Mononuclear cell (primary cell): ENCODE results near the gene TADA2A. TPM values are rescaled to one million over a fixed set of nuclear protein-coding genes. Genes with fewer than 3 reads are reported as not detected.
A peak's percentile ranks its signal among the peaks of the same experiment; 100 is the strongest.
"Not testable (repeated sequence)": the region's sequence is repeated elsewhere in the genome, so short reads cannot be mapped to it uniquely, and the experiment has no call there.

Experiments
- H3K27me3 ChIP-seq: 2 replicates; pipeline ENCODE4 v1.6.0; 2011; ENCODE audit warnings: low read length, control low read depth; ENCODE audit not compliant: insufficient read depth
- H3K4me1 ChIP-seq: 2 replicates; pipeline ENCODE4 v1.5.1; 2011; ENCODE audit warnings: mild to moderate bottlenecking, low read length, control low read depth; ENCODE audit not compliant: insufficient read depth
- H3K4me3 ChIP-seq: 2 replicates; pipeline ENCODE4 v1.5.1; 2011; ENCODE audit warnings: mild to moderate bottlenecking, low read length, moderate library complexity
- H3K9me3 ChIP-seq: 2 replicates; pipeline ENCODE4 v1.5.1; 2011; ENCODE audit warnings: low read depth, mild to moderate bottlenecking, control low read depth, low read length
- total RNA-seq: library from RNA; depleted of rRNA; stranded (reverse); fragments of >200 nt; gene quantifications from one replicate; pipeline ENCODE4 v1.2.3, GENCODE V29; 2012

The TADA2A gene
- total RNA-seq, 1 donor, result 12.0 TPM

DNA sequence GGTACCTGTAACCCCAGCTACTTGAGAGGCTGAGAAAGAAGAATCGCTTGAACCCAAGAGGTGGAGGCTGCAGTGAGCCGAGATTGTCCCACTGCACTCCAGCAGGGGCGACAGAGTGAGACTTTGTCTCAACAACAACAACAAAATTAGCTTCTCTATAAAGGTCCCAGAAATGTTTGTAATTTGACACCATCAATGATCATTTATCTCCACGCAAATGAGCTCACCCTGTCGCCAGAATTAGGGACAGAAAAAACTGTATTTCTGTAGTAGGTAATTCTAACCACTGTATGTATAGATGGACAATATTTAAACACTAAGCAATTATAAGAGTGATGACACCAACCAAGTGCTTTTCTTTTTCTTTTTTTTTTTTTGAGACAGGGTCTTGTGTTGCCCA lies 20.2 kb upstream of the TADA2A start:
- no peaks in the 10 kb centered on the region for H3K9me3 ChIP-seq
- H3K4me1 ChIP-seq, result no peaks in the 10 kb centered on the region
- no peak overlapping the region for H3K4me3 ChIP-seq
- no peaks in the 10 kb centered on the region for H3K27me3 ChIP-seq

DNA sequence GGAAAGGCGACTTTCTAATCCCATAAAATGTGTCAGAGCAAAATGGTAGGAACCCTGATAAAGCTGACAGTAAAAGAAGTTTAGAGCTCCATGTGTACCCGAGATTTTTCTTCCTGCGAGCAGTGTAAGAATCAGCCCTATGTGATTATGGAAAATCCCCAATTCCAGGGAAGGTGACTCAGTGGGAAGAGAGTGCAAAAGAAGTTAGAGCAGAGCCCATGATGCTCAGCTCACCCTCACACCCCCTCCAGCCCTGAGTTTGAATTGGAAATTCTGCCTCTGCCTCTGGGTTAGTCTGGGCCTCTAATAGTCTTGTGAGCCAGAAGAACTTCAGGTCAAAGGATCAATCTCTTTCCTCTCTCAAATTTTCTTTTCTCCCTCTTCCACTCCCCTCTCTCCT lies 18.4 kb upstream of the TADA2A start:
- Histone ChIP-seq H3K27me3 (no peaks in the 10 kb centered on the region), H3K9me3 (no peaks in the 10 kb centered on the region), H3K4me1 (no peaks in the 10 kb centered on the region), H3K4me3 (no peak overlapping the region)

DNA sequence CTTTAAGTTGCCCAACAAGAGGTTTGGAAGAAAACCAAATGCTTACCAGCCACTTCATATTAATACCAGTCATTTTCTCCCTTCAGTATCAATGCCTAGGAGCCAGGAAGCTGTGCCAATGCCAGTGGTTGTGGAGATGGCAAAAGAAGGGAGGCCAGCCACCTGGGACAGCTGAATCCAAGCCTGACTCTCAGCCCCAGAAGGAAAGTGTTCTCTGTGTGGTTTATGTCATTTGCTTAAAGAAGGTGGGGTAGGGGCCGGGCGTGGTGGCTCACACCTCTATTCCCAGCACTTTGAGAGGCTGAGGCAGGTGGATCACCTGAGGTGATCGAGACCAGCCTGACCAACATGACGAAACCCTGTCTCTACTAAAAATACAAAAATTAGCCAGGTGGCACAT lies 17.5 kb upstream of the TADA2A start:
- Histone ChIP-seq H3K9me3 (no peaks in the 10 kb centered on the region), H3K27me3 (no peaks in the 10 kb centered on the region), H3K4me3 (no peak overlapping the region), H3K4me1 (no peaks in the 10 kb centered on the region)

DNA sequence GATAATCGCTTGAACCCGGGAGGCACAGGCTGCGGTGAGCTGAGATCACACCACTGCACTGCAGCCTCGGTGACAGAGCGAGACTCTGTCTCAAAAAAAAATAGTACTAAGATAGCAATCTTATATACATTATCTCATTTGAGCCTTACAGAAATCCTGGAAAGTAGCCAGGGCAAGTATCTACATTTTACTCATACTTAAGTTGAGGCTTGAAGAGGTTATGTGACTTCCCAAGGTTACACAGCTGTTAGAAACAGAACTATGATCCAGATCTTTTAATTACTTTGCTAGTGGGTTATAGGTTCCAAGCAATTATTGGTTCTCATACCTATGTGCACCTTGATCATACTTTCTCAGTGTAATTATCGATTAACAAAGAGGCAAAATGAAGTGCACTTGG lies 15.5 kb upstream of the TADA2A start:
- Histone ChIP-seq H3K27me3 (no peaks in the 10 kb centered on the region), H3K9me3 (no peaks in the 10 kb centered on the region), H3K4me3 (no peak overlapping the region), H3K4me1 (no peaks in the 10 kb centered on the region)

DNA sequence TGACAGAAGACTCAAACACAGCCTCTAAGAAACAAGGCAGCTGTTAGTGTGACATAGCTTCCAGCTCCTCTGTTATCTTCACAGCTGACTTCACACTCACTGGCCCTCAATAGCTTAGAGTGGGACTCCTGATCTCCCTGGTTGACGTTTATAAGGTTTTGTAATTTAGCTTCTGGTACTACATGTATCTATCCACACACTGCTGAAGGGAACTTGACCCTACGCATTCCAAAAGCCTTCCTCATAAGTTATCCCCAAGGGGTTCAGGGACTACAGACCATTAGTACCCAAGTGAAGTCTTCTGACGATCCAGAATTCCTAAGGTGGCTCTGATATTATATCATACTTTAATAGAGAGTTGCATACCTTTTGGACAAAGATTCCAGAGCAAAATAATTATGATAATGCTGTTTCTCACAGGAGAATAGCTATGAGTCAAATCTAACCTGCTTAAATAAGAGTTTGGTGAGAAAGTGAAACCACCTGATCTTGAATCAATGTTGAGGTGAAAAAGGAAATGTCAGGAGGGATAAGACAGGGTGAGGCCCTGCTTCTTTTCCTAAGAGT lies 14.6 kb upstream of the TADA2A start:
- Histone ChIP-seq H3K27me3 (no peaks in the 10 kb centered on the region), H3K9me3 (no peaks in the 10 kb centered on the region), H3K4me3 (no peak overlapping the region), H3K4me1 (no peaks in the 10 kb centered on the region)

DNA sequence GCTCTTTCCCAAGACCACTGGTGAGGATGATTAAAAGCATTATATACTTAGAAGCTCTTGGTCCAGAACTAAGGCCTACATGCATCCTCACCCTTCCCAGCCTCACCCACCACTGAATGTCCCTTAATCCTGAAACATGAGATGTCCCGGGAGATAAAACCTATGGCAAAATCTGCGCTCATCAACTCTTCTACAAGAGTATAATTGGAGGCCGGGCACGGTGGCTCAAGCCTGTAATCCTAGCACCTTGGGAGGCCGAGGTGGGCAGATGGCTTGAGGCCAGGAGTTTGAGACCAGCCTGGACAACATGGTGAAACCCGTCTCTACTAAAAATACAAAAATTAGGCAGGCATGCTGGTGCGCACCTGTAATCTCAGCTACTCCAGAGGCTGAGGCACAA lies 13.3 kb upstream of the TADA2A start:
- no peaks in the 10 kb centered on the region for H3K4me1 ChIP-seq
- no peaks in the 10 kb centered on the region for H3K9me3 ChIP-seq
- H3K4me3 ChIP-seq, result no peak overlapping the region
- no peaks in the 10 kb centered on the region for H3K27me3 ChIP-seq

DNA sequence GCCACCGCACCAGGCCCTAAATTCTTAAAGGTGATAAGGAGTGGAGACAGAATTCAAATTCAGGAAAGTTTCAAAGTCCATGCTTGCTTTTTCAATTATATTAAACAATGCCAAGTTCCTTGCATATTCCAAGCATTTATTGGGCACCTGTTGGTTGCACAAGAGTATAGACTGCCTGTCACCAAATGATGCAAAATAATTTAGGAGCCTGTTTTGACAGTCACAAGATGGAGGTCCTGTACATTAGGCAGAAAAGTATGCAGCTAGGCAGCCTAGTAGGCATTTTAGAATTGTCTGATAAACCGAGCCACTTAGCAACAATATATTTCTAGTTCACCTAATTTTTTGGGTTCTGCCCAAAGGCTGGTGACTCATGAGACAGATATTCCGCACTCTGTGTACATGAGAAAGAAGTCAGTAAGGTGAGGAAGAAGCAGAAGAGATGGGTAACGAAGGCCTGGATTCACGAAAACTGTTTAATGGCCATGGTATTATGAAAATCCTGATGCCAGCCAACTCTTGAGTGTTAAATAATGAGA lies 7.4 kb upstream of the TADA2A start:
- no peaks in the 10 kb centered on the region for H3K4me1 ChIP-seq
- H3K9me3 ChIP-seq, result no peaks in the 10 kb centered on the region
- no peak overlapping the region for H3K4me3 ChIP-seq
- no peaks in the 10 kb centered on the region for H3K27me3 ChIP-seq

DNA sequence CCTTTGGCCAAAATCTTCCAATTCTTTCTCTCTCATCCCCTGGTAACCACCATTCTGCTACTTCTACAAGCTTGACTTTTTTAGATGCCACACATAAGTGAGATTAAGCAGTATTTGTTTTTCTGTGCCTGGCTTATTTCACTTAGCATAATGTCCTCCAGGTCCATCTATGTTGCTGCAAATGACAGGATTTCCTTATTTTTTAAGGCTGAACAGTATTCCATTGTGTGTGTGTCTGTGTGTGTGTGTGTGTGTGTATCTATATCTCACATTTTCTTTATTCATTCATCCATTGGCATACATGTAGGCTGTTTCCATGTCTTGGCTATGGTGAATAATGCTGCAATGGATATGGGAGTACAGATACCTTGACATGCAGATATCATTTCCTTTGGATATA lies 6.2 kb upstream of the TADA2A start:
- Histone ChIP-seq H3K27me3 (no peaks in the 10 kb centered on the region), H3K9me3 (no peaks in the 10 kb centered on the region), H3K4me1 (peaks cover 2% of the 10 kb centered on the region), H3K4me3 (no peak overlapping the region)

DNA sequence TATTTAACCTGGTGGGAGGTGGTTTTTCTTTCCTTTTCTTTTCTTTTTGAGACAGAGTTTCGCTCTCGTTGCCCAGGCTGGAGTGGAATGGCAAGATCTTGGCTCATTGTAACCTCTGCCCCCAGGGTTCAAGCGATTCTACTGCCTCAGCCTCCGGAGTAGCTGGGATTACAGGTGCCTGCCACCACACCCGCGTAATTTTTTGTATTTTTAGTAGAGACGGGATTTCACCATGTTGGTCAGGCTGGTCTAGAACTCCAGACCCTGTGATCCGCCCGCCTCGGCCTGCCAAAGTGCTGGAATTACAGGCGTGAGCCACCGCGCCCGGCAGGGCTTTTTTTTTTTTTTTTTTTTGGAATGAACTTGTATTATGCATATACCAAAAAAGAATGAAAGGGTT lies 1.2 kb upstream of the TADA2A start:
- H3K4me1 ChIP-seq, result peaks cover 20% of the 10 kb centered on the region
- not testable (repeated sequence) for H3K4me3 ChIP-seq, H3K27me3 ChIP-seq, H3K9me3 ChIP-seq

DNA sequence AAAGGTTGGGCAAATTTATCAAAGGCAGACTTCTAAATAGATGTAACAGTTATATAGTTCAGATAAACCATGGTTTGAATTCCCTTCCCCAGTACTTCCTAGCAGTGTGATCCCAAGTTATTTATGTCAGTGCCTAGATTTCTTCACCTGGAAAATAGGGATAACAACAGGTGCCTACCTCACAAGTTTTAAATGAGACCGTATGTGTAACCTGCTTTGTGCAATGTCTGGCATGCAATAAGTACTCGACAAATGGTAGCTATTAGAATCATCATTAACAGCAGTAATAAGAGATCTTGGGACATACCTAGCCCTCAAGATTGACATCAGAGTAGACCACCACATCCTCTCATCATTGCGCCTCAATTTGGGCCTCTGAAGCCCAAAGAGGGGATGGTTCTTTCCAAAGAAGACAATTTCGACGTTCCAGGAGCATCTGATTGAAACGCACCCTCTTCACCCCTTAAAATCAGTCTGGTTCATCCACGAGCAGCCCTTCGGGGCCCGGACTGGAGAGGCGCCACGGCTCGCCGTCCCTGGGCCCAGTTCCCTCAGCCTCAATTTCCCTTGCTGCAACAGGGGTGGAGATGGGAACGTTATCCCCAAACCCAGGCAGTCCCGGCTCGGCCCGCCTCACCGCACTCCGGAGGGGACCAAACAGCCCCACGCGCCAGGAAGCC lies 591 bp upstream of the TADA2A start:
- Histone ChIP-seq H3K9me3 (no peaks in the 10 kb centered on the region), H3K4me1 (peaks cover 20% of the 10 kb centered on the region), H3K4me3 (peak overlapping the region; percentile 63), H3K27me3 (no peaks in the 10 kb centered on the region)

DNA sequence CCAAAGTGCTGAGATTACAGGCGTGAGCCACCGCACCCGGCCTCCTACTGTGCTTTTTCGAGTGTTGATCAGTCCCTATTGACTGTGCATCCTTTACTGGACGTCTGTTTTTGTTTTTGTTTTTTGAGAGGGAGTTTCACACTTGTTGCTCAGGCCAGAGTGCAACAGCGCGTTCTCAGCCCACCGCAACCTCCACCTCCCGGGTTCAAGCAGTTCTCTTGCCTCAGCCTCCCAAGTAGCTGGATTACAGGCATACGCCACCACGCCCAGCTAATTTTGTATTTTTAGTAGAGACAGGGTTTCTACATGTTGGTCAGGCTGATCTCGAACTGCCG lies 1.4 kb downstream of the TADA2A start:
- peaks cover 20% of the 10 kb centered on the region for H3K4me1 ChIP-seq
- H3K9me3 ChIP-seq, H3K4me3 ChIP-seq: not testable (repeated sequence)

DNA sequence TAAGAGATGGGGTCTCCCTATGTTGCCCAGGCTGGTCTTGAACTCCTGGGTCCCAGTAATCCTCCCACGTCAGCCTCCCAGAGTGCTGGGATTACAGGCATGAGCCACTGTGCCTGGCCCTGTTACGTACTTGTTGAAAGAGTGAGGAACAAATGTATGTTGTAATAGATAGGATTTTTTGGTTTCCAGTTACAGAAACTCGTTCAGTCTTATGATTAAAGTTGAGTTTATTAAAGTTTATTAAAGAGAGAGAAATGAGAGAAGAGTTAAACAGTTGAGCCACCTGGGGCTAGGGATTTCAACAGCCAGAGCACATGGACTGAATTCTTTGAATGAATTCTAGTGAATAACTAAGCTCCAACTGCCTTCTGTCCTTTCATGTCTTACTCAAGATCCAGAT lies 3.7 kb downstream of the TADA2A start:
- Histone ChIP-seq H3K4me1 (peaks cover 20% of the 10 kb centered on the region), H3K9me3 (no peaks in the 10 kb centered on the region), H3K4me3 (no peak overlapping the region)

More for the DNA sequence above, 1.4 kb downstream of the TADA2A start:
- not testable (repeated sequence) for H3K27me3 ChIP-seq

DNA sequence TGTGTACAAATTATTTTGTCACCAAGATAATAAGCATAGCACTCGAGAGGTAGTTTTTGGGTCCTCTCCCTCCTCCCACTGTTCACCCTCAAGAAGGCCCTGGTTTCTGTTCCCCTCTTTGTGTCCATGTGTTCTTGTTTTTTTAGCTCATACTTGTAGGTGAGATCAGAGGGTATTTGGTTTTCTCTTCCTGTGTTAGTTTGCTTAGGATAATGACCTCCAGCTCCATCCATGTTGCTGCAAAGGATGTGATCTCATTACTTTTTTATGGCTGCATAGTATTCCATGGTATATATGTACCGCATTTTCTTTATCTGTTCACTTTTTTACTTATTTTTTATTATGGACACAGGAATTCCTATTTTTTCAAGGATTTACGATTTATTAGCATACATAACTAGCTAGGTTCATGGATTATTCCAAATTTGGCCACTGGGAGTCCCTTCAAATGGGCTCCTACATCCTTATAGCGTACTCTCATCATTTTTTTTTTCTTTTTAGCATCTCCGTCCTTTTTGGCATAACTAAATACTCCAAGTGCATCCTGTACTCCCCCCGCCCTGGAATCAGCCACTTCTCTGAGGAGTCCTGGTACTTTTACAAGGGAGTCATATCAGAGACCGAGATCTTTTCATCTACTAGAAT lies 7.3 kb downstream of the TADA2A start:
- Histone ChIP-seq H3K4me3 (no peak overlapping the region), H3K9me3 (no peaks in the 10 kb centered on the region), H3K4me1 (no peaks in the 10 kb centered on the region), H3K27me3 (no peaks in the 10 kb centered on the region)

More for the DNA sequence above, 3.7 kb downstream of the TADA2A start:
- no peaks in the 10 kb centered on the region for H3K27me3 ChIP-seq

DNA sequence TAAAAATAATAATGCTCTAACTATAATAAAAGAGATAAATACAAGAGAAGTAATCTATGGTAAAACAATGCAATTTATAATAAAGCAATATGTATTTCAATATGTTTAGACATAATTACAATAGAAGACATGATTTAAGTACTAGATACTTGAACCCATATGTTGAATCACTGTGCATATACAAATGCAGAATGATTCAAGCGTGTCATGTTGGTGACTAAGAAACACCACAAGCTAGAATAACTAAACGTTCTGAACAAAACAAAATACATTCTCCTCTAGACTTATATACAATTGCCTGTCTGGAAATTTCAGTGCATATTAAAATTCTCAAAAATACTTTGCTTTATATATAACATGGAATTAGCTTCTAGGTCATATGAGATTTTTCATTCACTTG lies 11.2 kb downstream of the TADA2A start:
- H3K4me3 ChIP-seq, result no peak overlapping the region
- no peaks in the 10 kb centered on the region for H3K4me1 ChIP-seq
- no peaks in the 10 kb centered on the region for H3K9me3 ChIP-seq
- H3K27me3 ChIP-seq, result no peaks in the 10 kb centered on the region

DNA sequence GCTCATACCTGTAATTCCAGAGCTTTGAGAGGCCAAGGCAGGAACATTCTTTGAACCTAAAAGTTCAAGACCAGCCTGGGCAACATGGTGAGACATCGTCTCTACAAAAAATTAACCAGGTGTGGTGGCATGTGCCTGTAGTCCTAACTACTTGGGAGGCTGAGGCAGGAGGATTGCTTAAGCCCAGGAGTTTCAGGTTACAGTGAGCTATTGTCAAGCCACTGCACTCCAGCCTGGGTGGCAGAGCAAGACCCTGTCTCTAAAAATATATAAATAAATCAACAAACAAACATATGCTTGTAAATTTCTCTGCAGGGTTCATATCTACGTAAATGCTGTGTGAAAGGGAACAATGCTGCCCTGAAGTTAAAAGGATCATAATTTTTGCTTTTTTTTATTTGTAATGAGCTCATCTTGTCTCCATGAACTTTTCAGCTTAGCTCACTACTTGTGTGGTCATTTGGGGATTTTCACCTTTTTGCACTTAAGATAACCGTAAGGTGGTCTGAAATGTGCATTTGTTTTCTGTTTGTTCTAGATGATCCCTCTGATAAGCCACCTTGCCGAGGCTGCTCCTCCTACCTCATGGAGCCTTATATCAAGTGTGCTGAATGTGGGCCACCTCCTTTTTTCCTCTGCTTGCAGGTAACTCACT lies 16.4 kb downstream of the TADA2A start:
- no peaks in the 10 kb centered on the region for H3K27me3 ChIP-seq
- H3K9me3 ChIP-seq, result no peaks in the 10 kb centered on the region
- H3K4me1 ChIP-seq, result no peaks in the 10 kb centered on the region
- no peak overlapping the region for H3K4me3 ChIP-seq
